ENCODE data around the gene PRKAR1B. TPM values are rescaled to one million over a fixed set of nuclear protein-coding genes. Genes with fewer than 3 reads are reported as not detected.
"Not testable (repeated sequence)": the region's sequence is repeated elsewhere in the genome, so short reads cannot be mapped to it uniquely, and the experiment has no call there.

PRKAR1B gene
- total and polyA plus RNA-seq, 2 donors (not counting 1 experiment from before 2014, with no cell fraction given): 4.5 to 8.6 TPM

DNA sequence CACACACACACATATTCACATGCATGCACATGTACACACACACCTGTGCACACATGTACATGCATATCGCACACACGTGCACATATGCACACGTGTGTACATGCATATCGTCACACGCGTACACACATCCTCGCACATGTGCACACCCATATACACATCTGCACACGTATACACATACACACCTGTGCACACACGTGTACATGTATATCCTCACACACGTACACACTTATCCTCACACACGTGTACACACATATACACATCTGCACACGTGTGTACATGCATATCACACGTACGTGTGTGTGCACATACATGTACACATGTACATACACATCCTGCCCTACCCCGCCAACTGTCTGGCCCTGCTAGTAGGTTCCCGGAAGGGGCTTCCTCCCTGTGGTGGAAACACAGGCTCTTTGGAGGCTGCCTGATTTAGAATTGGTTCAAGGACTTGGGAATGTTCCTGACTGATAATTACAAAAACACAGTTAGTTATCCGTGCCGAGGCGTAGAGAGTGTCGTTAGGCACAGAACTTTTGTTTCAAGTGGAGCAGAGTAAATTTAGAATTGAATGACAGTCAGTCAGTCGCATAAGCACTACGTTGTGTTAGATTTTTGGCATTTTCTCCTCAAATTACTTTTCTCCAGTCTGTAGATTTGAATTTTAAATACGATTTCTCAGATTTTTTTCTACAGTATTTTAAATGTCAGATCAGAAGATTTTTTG, 18.5 kb upstream of the PRKAR1B start:
- intact Hi-C loops (cut with micrococcal nuclease): no loop called here
- H3K36me3 ChIP-seq (replicated peaks in 1 of 2; ENCODE audit: control extremely low read depth in 1 of 2, control insufficient read depth in 1 of 2, extremely low read depth in 1 of 2, insufficient read depth in 2 of 2, low read length in 1 of 2): peaks cover 0 to 9% of the 10 kb centered on the region in 2 experiments
- ChIA-PET POLR2A (no interaction called here), CTCF (no interaction called here)
- H3K9ac ChIP-seq (ENCODE audit: low read length): no peak overlapping the region
- no peaks in the 10 kb centered on the region for H3K27me3 Mint-ChIP-seq
- H3K27ac Mint-ChIP-seq: no peak overlapping the region
- no peaks in the 10 kb centered on the region for H3K4me1 Mint-ChIP-seq
- no peaks in the 10 kb centered on the region for H3K9me3 Mint-ChIP-seq (ENCODE audit: insufficient read depth)
- peaks cover 0 to 8% (median 0%) of the 10 kb centered on the region in 3 donors for H3K9me3 ChIP-seq (ENCODE audit: control extremely low read depth in 1 of 3, control insufficient read depth in 2 of 3, insufficient read depth in 1 of 3, low read length in 2 of 3)
- ATAC-seq (ENCODE audit: low read depth) (no peak), DNase-seq (no peak)
- no peak overlapping the region for H2AFZ ChIP-seq (ENCODE audit: insufficient read depth, low read depth, low read length, poor library complexity, severe bottlenecking)
- WGBS (ENCODE audit: insufficient coverage): 95% methylated on average over 18 of the region's 23 CpGs
- no peak overlapping the region for H3K4me3 ChIP-seq (ENCODE audit: control extremely low read depth in 1 of 5, extremely low read depth in 1 of 5, insufficient read depth in 1 of 5, low read depth in 2 of 5, low read length in 4 of 5)
- peaks cover 12% of the 10 kb centered on the region for H3K79me2 ChIP-seq (ENCODE audit: control insufficient read depth, insufficient read depth, low read length)
- H4K20me1 ChIP-seq (ENCODE audit: control insufficient read depth, insufficient read depth, low read length, poor library complexity, severe bottlenecking): no peaks in the 10 kb centered on the region
- H3K27me3 ChIP-seq (replicated peaks in 1 of 4; ENCODE audit: control extremely low read depth in 1 of 4, control insufficient read depth in 3 of 4, insufficient read depth in 4 of 4, low read length in 3 of 4): no peaks in the 10 kb centered on the region
- H3K27ac ChIP-seq (ENCODE audit: low read length in 2 of 2): no peak overlapping the region
- H3K4me2 ChIP-seq (replicated peaks; ENCODE audit: low read depth, low read length, poor library complexity, severe bottlenecking): no peak overlapping the region
- H3K4me1 ChIP-seq (ENCODE audit: control insufficient read depth in 2 of 2, insufficient read depth in 2 of 2, low read length in 2 of 2): no peaks in the 10 kb centered on the region
- H3K4me3 Mint-ChIP-seq: no peak overlapping the region
- TF ChIP-seq, protein P1, sequence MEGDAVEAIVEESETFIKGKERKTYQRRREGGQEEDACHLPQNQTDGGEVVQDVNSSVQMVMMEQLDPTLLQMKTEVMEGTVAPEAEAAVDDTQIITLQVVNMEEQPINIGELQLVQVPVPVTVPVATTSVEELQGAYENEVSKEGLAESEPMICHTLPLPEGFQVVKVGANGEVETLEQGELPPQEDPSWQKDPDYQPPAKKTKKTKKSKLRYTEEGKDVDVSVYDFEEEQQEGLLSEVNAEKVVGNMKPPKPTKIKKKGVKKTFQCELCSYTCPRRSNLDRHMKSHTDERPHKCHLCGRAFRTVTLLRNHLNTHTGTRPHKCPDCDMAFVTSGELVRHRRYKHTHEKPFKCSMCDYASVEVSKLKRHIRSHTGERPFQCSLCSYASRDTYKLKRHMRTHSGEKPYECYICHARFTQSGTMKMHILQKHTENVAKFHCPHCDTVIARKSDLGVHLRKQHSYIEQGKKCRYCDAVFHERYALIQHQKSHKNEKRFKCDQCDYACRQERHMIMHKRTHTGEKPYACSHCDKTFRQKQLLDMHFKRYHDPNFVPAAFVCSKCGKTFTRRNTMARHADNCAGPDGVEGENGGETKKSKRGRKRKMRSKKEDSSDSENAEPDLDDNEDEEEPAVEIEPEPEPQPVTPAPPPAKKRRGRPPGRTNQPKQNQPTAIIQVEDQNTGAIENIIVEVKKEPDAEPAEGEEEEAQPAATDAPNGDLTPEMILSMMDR (IDR thresholded peaks at IDR 0.05): no peak
- no peak for TF ChIP-seq EZH2 (IDR thresholded peaks at IDR 0.05; ENCODE audit: borderline replicate concordance, insufficient read depth, low read depth, low read length, poor library complexity, severe bottlenecking)

DNA sequence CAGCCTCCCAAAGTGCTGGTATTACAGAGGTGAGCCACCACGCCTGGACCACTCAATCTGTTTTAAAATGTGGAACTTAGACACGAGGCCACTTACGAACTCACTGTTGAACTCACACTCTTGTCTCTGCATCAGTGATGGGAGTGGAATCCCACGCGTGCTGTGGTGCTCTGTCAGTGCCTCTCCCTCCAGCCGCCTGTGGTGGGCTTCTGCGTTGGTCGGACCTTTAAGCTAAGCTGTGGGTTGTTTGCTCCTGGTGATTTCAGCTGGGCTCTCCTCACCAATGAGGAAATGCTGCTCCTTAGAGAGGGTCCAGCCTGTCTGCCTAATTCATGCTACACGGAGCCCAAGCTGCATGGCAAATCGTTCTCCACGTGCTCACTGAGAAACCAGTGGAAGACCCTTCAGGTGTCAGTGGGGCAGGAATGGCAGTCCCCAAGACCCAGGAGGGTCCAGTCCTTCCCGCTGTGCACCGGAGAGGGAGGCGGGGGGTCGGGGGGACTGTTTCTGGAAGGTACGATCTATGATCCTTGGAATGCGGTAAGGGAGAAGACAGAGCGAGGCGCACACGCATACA, 17.9 kb upstream of the PRKAR1B start:
- no peak for TF ChIP-seq EZH2 (IDR thresholded peaks at IDR 0.05; ENCODE audit: borderline replicate concordance, insufficient read depth, low read depth, low read length, poor library complexity, severe bottlenecking)
- TF ChIP-seq, protein P1 (IDR thresholded peaks at IDR 0.05): no peak
- DNase-seq: no peak
- no peaks in the 10 kb centered on the region for H3K4me1 ChIP-seq (ENCODE audit: control insufficient read depth in 2 of 2, insufficient read depth in 2 of 2, low read length in 2 of 2)
- H3K4me2 ChIP-seq (replicated peaks; ENCODE audit: low read depth, low read length, poor library complexity, severe bottlenecking): no peak overlapping the region
- no peaks in the 10 kb centered on the region for H4K20me1 ChIP-seq (ENCODE audit: control insufficient read depth, insufficient read depth, low read length, poor library complexity, severe bottlenecking)
- intact Hi-C loops (cut with micrococcal nuclease): no loop called here
- no peaks in the 10 kb centered on the region for H3K4me1 Mint-ChIP-seq
- no peak overlapping the region for H3K4me3 Mint-ChIP-seq
- ATAC-seq (ENCODE audit: low read depth): no peak
- no peaks in the 10 kb centered on the region for H3K9me3 Mint-ChIP-seq (ENCODE audit: insufficient read depth)
- POLR2A ChIA-PET: no interaction called here
- no peak overlapping the region for H3K27ac Mint-ChIP-seq
- H3K27me3 Mint-ChIP-seq: no peaks in the 10 kb centered on the region
- H3K4me3 ChIP-seq (ENCODE audit: control extremely low read depth in 1 of 5, extremely low read depth in 1 of 5, insufficient read depth in 1 of 5, low read depth in 2 of 5, low read length in 4 of 5): no peak overlapping the region
- WGBS (ENCODE audit: insufficient coverage): 99% methylated on average over 20 of the region's 20 CpGs
- H3K36me3 ChIP-seq (replicated peaks in 1 of 2; ENCODE audit: control extremely low read depth in 1 of 2, control insufficient read depth in 1 of 2, extremely low read depth in 1 of 2, insufficient read depth in 2 of 2, low read length in 1 of 2): peaks cover 0 to 15% of the 10 kb centered on the region in 2 experiments
- no peak overlapping the region for H3K27ac ChIP-seq (ENCODE audit: low read length in 2 of 2)
- no peak overlapping the region for H3K9ac ChIP-seq (ENCODE audit: low read length)
- H3K27me3 ChIP-seq (replicated peaks in 1 of 4; ENCODE audit: control extremely low read depth in 1 of 4, control insufficient read depth in 3 of 4, insufficient read depth in 4 of 4, low read length in 3 of 4): no peaks in the 10 kb centered on the region
- CTCF ChIA-PET: no interaction called here
- no peak overlapping the region for H2AFZ ChIP-seq (ENCODE audit: insufficient read depth, low read depth, low read length, poor library complexity, severe bottlenecking)
- peaks cover 0 to 8% (median 0%) of the 10 kb centered on the region in 3 donors for H3K9me3 ChIP-seq (ENCODE audit: control extremely low read depth in 1 of 3, control insufficient read depth in 2 of 3, insufficient read depth in 1 of 3, low read length in 2 of 3)
- peaks cover 17% of the 10 kb centered on the region for H3K79me2 ChIP-seq (ENCODE audit: control insufficient read depth, insufficient read depth, low read length)

DNA sequence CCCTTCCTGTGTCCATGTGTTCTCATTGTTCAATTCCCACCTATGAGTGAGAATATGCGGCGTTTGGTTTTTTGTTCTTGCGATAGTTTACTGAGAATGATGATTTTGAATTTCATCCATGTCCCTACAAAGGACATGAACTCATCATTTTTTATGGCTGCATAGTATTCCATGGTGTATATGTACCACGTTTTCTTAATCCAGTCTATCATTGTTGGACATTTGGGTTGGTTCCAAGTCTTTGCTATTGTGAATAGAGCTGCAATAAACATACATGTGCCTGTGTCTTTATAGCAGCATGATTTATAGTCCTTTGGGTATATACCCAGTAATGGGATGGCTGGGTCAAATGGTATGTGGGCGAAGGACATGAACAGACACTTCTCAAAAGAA, 17.0 kb upstream of the PRKAR1B start:
- H3K9ac ChIP-seq (ENCODE audit: low read length); DNase-seq; POLR2A ChIA-PET; H3K4me3 ChIP-seq (ENCODE audit: control extremely low read depth in 1 of 5, extremely low read depth in 1 of 5, insufficient read depth in 1 of 5, low read depth in 2 of 5, low read length in 4 of 5); H3K9me3 ChIP-seq (ENCODE audit: control extremely low read depth in 1 of 3, control insufficient read depth in 2 of 3, insufficient read depth in 1 of 3, low read length in 2 of 3); H3K4me3 Mint-ChIP-seq; intact Hi-C loops (cut with micrococcal nuclease); CTCF ChIA-PET; H3K27ac Mint-ChIP-seq; H4K20me1 ChIP-seq (ENCODE audit: control insufficient read depth, insufficient read depth, low read length, poor library complexity, severe bottlenecking); H3K4me1 Mint-ChIP-seq; H3K27me3 Mint-ChIP-seq; H3K9me3 Mint-ChIP-seq (ENCODE audit: insufficient read depth); ATAC-seq (ENCODE audit: low read depth); H3K27me3 ChIP-seq (replicated peaks in 1 of 4; ENCODE audit: control extremely low read depth in 1 of 4, control insufficient read depth in 3 of 4, insufficient read depth in 4 of 4, low read length in 3 of 4); H2AFZ ChIP-seq (ENCODE audit: insufficient read depth, low read depth, low read length, poor library complexity, severe bottlenecking); H3K27ac ChIP-seq (ENCODE audit: low read length in 2 of 2); H3K4me1 ChIP-seq (ENCODE audit: control insufficient read depth in 2 of 2, insufficient read depth in 2 of 2, low read length in 2 of 2); H3K4me2 ChIP-seq (replicated peaks; ENCODE audit: low read depth, low read length, poor library complexity, severe bottlenecking): not testable (repeated sequence)
- H3K79me2 ChIP-seq (ENCODE audit: control insufficient read depth, insufficient read depth, low read length): peaks cover 24% of the 10 kb centered on the region
- WGBS (ENCODE audit: insufficient coverage): no CpG with 5 or more reads among the region's 5 CpGs
- H3K36me3 ChIP-seq (replicated peaks in 1 of 2; ENCODE audit: control extremely low read depth in 1 of 2, control insufficient read depth in 1 of 2, extremely low read depth in 1 of 2, insufficient read depth in 2 of 2, low read length in 1 of 2): peaks cover 0 to 17% of the 10 kb centered on the region in 2 experiments

Measured in B cell (primary cell).